Calu3 (cell line): Measurements from ENCODE around the gene PGK1. TPM values are rescaled to one million over a fixed set of nuclear protein-coding genes. Genes with fewer than 3 reads are reported as not detected.
"Not testable (repeated sequence)": the region's sequence is repeated elsewhere in the genome, so short reads cannot be mapped to it uniquely, and the experiment has no call there.

ENCODE experiments used
- BruUV-seq: library from RNA; stranded (reverse); fragments of 400-500 nt; replicated peaks from 2 replicates; lab custom pipeline; 2021; lab: Mats Ljungman, UMichigan
- CTCF ChIA-PET: fragments of 300-600 bp; sonication (Branson Sonifier 250); formaldehyde crosslinking; loops from one replicate; lab custom pipeline; 2022; ENCODE audit warnings: antibody characterized with exemption; lab: Charles Lee
- DNase-seq: peaks from one replicate; pipeline ENCODE4 v3.0.0; 2022
- H3K27ac Mint-ChIP-seq: one replicate; pipeline ENCODE4 v1.8.0; 2022; ENCODE audit warnings: mixed read lengths; ENCODE audit not compliant: unreplicated experiment
- H3K27me3 Mint-ChIP-seq: one replicate; pipeline ENCODE4 v1.8.0; 2022; ENCODE audit warnings: mixed read lengths; ENCODE audit not compliant: unreplicated experiment
- H3K36me3 Mint-ChIP-seq: one replicate; pipeline ENCODE4 v1.8.0; 2022; ENCODE audit warnings: mild to moderate bottlenecking, moderate library complexity, mixed read lengths; ENCODE audit not compliant: insufficient read depth, unreplicated experiment
- H3K4me1 Mint-ChIP-seq: one replicate; pipeline ENCODE4 v1.8.0; 2022; ENCODE audit warnings: mild to moderate bottlenecking, low read depth, mixed read lengths; ENCODE audit not compliant: unreplicated experiment
- H3K4me3 Mint-ChIP-seq: one replicate; pipeline ENCODE4 v1.8.0; 2022; ENCODE audit warnings: mild to moderate bottlenecking, low read depth, moderate library complexity, mixed read lengths; ENCODE audit not compliant: unreplicated experiment
- H3K9me3 Mint-ChIP-seq: one replicate; pipeline ENCODE4 v1.8.0; 2022; ENCODE audit warnings: low read depth, mixed read lengths; ENCODE audit not compliant: unreplicated experiment
- CTCF ChIP-seq: fragments of 200-600 bp; IDR thresholded peaks from one replicate; pipeline ENCODE4 v1.8.0; 2022; ENCODE audit warnings: antibody characterized with exemption; ENCODE audit not compliant: unreplicated experiment
- intact Hi-C: fragments of 100-400 bp; cut with micrococcal nuclease; formaldehyde crosslinking; loops from one replicate; pipeline ENCODE4 v1.10.0; 2022; ENCODE audit not compliant: unreplicated experiment
- total RNA-seq: library from RNA; stranded (reverse); gene quantifications from 2 replicates; pipeline ENCODE4 v1.2.3, GENCODE V29; 2022

Gene PGK1
- total RNA-seq, 1 experiment from 2014 or later: 623 TPM

- Mint-ChIP-seq H3K27me3 (no peaks in the 10 kb centered on the region), H3K9me3 (no peaks in the 10 kb centered on the region), H3K27ac (peak overlapping the region; percentile 94), H3K4me3 (peak overlapping the region; percentile 19), H3K36me3 (peaks cover 32% of the 10 kb centered on the region), H3K4me1 (peaks cover 62% of the 10 kb centered on the region)
- intact Hi-C loops: loop anchor here (5.0 kb wide), 1 partner anchor 46 kb away; no protein-coding TSS in a partner anchor
- no TSS peak for BruUV-seq
- DNase-seq: no peak
- CTCF ChIA-PET: no interaction called here
- no peak for TF ChIP-seq CTCF
These were observed 37.9 kb upstream of the PGK1 start for GRCh38 chrX:78066110-78066509.

- no peak for TF ChIP-seq CTCF
- CTCF ChIA-PET: interaction anchor here (0.7 kb wide), 1 partner anchor 1526 kb away, joined by 3 read pairs; no protein-coding TSS in a partner anchor
- BruUV-seq: no TSS peak
These were observed 32.7 kb upstream of the PGK1 start for GRCh38 chrX:78071331-78071730.

GRCh38 chrX:78073147-78074077, 30.6 kb upstream of the PGK1 start:
- peaks cover 21% of the 10 kb centered on the region for H3K4me1 Mint-ChIP-seq
- peaks cover 13% of the 10 kb centered on the region for H3K36me3 Mint-ChIP-seq
- H3K27ac Mint-ChIP-seq, H3K4me3 Mint-ChIP-seq, CTCF ChIA-PET, BruUV-seq, intact Hi-C loops, DNase-seq, H3K9me3 Mint-ChIP-seq, H3K27me3 Mint-ChIP-seq: not testable (repeated sequence)

More at GRCh38 chrX:78071331-78071730, 32.7 kb upstream of the PGK1 start:
- Mint-ChIP-seq H3K36me3 (peaks cover 16% of the 10 kb centered on the region), H3K27me3 (no peaks in the 10 kb centered on the region), H3K9me3 (peaks cover 3% of the 10 kb centered on the region), H3K4me3 (no peak overlapping the region), H3K27ac (peak overlapping the region; percentile 58), H3K4me1 (peaks cover 31% of the 10 kb centered on the region)
- intact Hi-C loops: no loop called here
- no peak for DNase-seq

- CTCF ChIA-PET: no interaction called here
- intact Hi-C loops: no loop called here
- H3K9me3 Mint-ChIP-seq: peaks cover 3% of the 10 kb centered on the region
- H3K4me1 Mint-ChIP-seq: peaks cover 14% of the 10 kb centered on the region
- H3K27me3 Mint-ChIP-seq: no peaks in the 10 kb centered on the region
- no peak overlapping the region for H3K27ac Mint-ChIP-seq
- H3K4me3 Mint-ChIP-seq: no peak overlapping the region
- TF ChIP-seq CTCF: no peak
- peaks cover 7% of the 10 kb centered on the region for H3K36me3 Mint-ChIP-seq
- BruUV-seq: no TSS peak
- no peak for DNase-seq
These were observed 30.0 kb upstream of the PGK1 start for GRCh38 chrX:78074088-78074487.
